A549 (cell line): Measurements from ENCODE around the gene RIIAD1. TPM values are rescaled to one million over a fixed set of nuclear protein-coding genes. Genes with fewer than 3 reads are reported as not detected.

Source experiments
- ATAC-seq, 2 experiments: fragments of 200-7000 bp in 1 of 2; fragments of >200 bp in 1 of 2; cut with Nextera tagmentation in 1 of 2; cut with Tn5 transposase in 1 of 2; 3 replicates each; pipeline versions ENCODE4 v1.8.0 to v1.9.1; 2018 to 2020; ENCODE audit warnings: mild to moderate bottlenecking in 1 of 2, moderate library complexity in 1 of 2
- CTCF ChIA-PET: fragments of 300-600 bp; sonication (Branson Sonifier 250); formaldehyde crosslinking; extraction: SDS; loops from one replicate; lab custom pipeline; 2021; ENCODE audit warnings: antibody characterized with exemption, inconsistent platforms; lab: Yijun Ruan, JAX
- POLR2A ChIA-PET: fragments of 350-600 bp; formaldehyde crosslinking; extraction: SDS; loops from one replicate; lab custom pipeline; 2021; ENCODE audit warnings: antibody characterized with exemption, inconsistent platforms; lab: Yijun Ruan, JAX
- DNase-seq, 2 experiments: peaks; one replicate each; pipeline versions ENCODE4 v3.0.0 to v3.0.0-alpha.2; 2011 to 2016; ENCODE audit warnings: low read depth in 1 of 2, low spot score in 1 of 2
- FAIRE-seq: peaks from 2 replicates; lab custom pipeline; 2011; peaks lifted over from hg19 to GRCh38; lab: Jason Lieb, UNC
- H3K27ac ChIP-seq, 2 experiments: fragments of >200 bp; sonication (Bioruptor Twin); formaldehyde crosslinking; 3 replicates each; pipeline ENCODE4 v1.5.1; 2016 to 2017
- H3K4me1 ChIP-seq: fragments of >200 bp; sonication (Bioruptor Twin); formaldehyde crosslinking; 3 replicates; pipeline ENCODE4 v1.6.1; 2016
- H3K4me2 ChIP-seq: fragments of >200 bp; sonication (Bioruptor Twin); formaldehyde crosslinking; 3 replicates; pipeline ENCODE4 v1.6.1; 2016
- H3K4me3 ChIP-seq: fragments of >200 bp; sonication (Bioruptor Twin); formaldehyde crosslinking; 3 replicates; pipeline ENCODE4 v1.5.1; 2016
- H3K9me3 ChIP-seq: fragments of >200 bp; sonication (Bioruptor Twin); formaldehyde crosslinking; 3 replicates; pipeline ENCODE4 v1.6.1; 2016
- CHD4 ChIP-seq: fragments of 200-600 bp; sonication (generic); IDR thresholded peaks from 2 replicates; pipeline ENCODE4 v1.6.1; 2016; ENCODE audit warnings: antibody characterized with exemption, mild to moderate bottlenecking, borderline replicate concordance
- EHF ChIP-seq: fragments of 250-450 bp; sonication (Bioruptor Pico); IDR thresholded peaks from 2 replicates; pipeline ENCODE4 v1.5.0; 2020; ENCODE audit warnings: mild to moderate bottlenecking
- ESRRA ChIP-seq: fragments of 150-350 bp; IDR thresholded peaks from 2 replicates; pipeline ENCODE4 v1.6.1; 2014; ENCODE audit warnings: mild to moderate bottlenecking, low read length, borderline replicate concordance
- FOSL2 ChIP-seq, 2 experiments: fragments of 450-650 bp in 1 of 2; fragments of >200 bp in 1 of 2; sonication (Bioruptor Twin) in 1 of 2; formaldehyde crosslinking; IDR thresholded peaks; 2 replicates each; pipeline versions ENCODE4 v1.5.0 to v1.6.1; 2016 to 2020; ENCODE audit warnings: mild to moderate bottlenecking in 1 of 2, moderate library complexity in 1 of 2
- HDAC2 ChIP-seq: fragments of 200-600 bp; sonication (generic); IDR thresholded peaks from 2 replicates; pipeline ENCODE4 v1.6.1; 2016
- HOXA7 ChIP-seq: fragments of 250-450 bp; sonication (Bioruptor Pico); IDR thresholded peaks from 2 replicates; pipeline ENCODE4 v1.5.0; 2020; ENCODE audit warnings: mild to moderate bottlenecking, moderate library complexity
- HOXB13 ChIP-seq: fragments of 250-450 bp; sonication (Bioruptor Pico); IDR thresholded peaks from 2 replicates; pipeline ENCODE4 v1.5.0; 2020; ENCODE audit warnings: low read depth, mild to moderate bottlenecking, moderate library complexity
- HOXB5 ChIP-seq: fragments of 250-450 bp; sonication (Bioruptor Pico); IDR thresholded peaks from 2 replicates; pipeline ENCODE4 v1.5.0; 2020; ENCODE audit warnings: mild to moderate bottlenecking, moderate library complexity
- JUNB ChIP-seq: fragments of >200 bp; sonication (Bioruptor Twin); formaldehyde crosslinking; IDR thresholded peaks from 2 replicates; pipeline ENCODE4 v1.6.1; 2016
- KDM1A ChIP-seq: fragments of 200-600 bp; sonication (generic); IDR thresholded peaks from 2 replicates; pipeline ENCODE4 v1.6.1; 2016; ENCODE audit warnings: low read depth, mild to moderate bottlenecking
- MAFK ChIP-seq: fragments of 450-650 bp; IDR thresholded peaks from 2 replicates; pipeline ENCODE4 v1.6.1; 2014; ENCODE audit not compliant: partially characterized antibody
- NFE2L2 ChIP-seq: fragments of 150-350 bp; conservative IDR thresholded peaks from 2 replicates; pipeline ENCODE4 v1.6.1; 2014; ENCODE audit warnings: low read length
- RCOR1 ChIP-seq: fragments of 150-350 bp; IDR thresholded peaks from 2 replicates; pipeline ENCODE4 v1.6.1; 2014; ENCODE audit warnings: antibody characterized with exemption, low read length, low read depth
- SMC3 ChIP-seq: fragments of >200 bp; sonication (Bioruptor Twin); formaldehyde crosslinking; IDR thresholded peaks from 3 replicates; pipeline ENCODE4 v1.6.1; 2018; ENCODE audit warnings: inconsistent platforms
- TP53 ChIP-seq: fragments of 250-450 bp; sonication (Bioruptor Pico); IDR thresholded peaks from 2 replicates; pipeline ENCODE4 v1.5.0; 2021; ENCODE audit warnings: mild to moderate bottlenecking, moderate library complexity
- ZC3H11A ChIP-seq: fragments of 450-650 bp; IDR thresholded peaks from 2 replicates; pipeline ENCODE4 v1.6.1; 2014; ENCODE audit warnings: antibody characterized with exemption, mild to moderate bottlenecking
- ZSCAN20 ChIP-seq: fragments of 250-450 bp; sonication (Bioruptor Pico); IDR thresholded peaks from 2 replicates; pipeline ENCODE4 v1.8.0; 2022; ENCODE audit warnings: mild to moderate bottlenecking, moderate library complexity
- WGBS: methylation state at CpG from one replicate; pipeline ENCODE4 v1.1.6; 2017; ENCODE audit errors: missing lambda C conversion rate; 5-methylcytosine and 5-hydroxymethylcytosine counted together
- polyA plus RNA-seq, 4 experiments: library from polyadenylated mRNA; depleted of rRNA in 3 of 4; stranded (reverse); fragments of >200 nt; fragmentation: RNase III in 1 of 4; extraction: RNeasy Plus Mini Kit Qiagen cat#74134 plus additional on column Dnase treatment in 1 of 4; gene quantifications; 2 replicates in 3 of 4; 3 replicates in 1 of 4; pipeline ENCODE4 v1.2.3, GENCODE V29; 2011 to 2017
- TF ChIP-seq, protein P1 (sequence below): fragments of 200-600 bp; sonication (generic); IDR thresholded peaks from 2 replicates; pipeline ENCODE4 v1.6.1; 2016; ENCODE audit warnings: antibody characterized with exemption, mild to moderate bottlenecking, moderate library complexity
- TF ChIP-seq, protein P2 (sequence below): fragments of >200 bp; sonication (Bioruptor Twin); formaldehyde crosslinking; IDR thresholded peaks from 3 replicates; pipeline ENCODE4 v1.6.1; 2016
- TF ChIP-seq, protein P3 (sequence below): fragments of 250-450 bp; sonication (Bioruptor Pico); IDR thresholded peaks from 2 replicates; pipeline ENCODE4 v1.5.0; 2021; ENCODE audit warnings: mild to moderate bottlenecking, moderate library complexity, borderline replicate concordance
- TF ChIP-seq, protein P4 (sequence below): IDR thresholded peaks from 2 replicates; pipeline ENCODE4 v1.6.1; 2012

RIIAD1 gene
- polyA plus RNA-seq, 2 of the 4 experiments (the other 2 are of a cell fraction), result not detected

DNA sequence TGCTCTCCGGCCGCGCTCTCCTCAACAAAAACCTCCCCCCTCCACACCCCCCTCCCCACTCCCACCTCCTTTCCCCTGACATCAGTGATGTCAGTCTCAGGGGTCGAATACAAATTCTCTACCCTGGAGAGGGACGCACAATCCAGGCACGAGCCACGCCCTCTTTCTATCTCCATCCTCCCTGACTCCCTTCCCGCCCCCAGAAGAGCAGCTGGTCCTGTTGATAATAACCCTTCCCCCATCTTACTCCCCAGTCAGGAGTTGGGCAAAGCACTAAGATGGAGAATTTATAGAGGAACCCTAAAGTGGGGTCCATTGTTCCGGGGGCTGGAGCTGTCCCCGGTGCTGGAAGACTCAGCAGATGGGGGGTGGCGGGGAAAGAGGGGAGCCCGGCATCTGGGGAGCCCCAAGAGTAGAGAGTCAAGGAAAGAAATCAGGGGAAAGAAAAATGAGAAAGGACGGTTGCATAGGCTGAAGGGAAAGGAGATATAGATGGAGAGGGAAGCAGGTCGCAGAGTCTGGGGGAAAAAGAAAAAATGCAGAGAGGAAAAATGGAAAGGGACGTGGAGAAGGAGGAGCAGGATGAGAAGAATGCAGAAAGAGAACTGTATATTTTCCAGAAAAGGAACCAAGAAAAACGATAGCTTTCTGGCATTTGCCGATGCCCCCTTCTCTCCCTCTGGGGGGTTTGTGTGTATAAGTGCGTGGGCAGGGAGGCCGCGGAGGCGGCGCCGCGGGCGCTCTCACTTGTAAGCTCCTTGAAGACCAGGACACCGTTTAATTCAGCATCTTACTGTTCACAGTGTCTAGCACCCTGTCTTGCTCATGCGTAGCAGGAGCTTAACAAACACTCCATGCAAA lies 4.3 kb upstream of the RIIAD1 start, which contains the start of gene CELF3:
CELF3 (minus strand) TSS at position 33 of the 861 bp plus-strand sequence. CDS start 783 bp downstream, outside the sequence.
- H3K4me1 ChIP-seq, result peaks cover 33% of the 10 kb centered on the region
- ATAC-seq, result no peak
- WGBS, result 17% methylated on average over 27 of the region's 27 CpGs
- H3K27ac ChIP-seq, result no peak within 1 kb of the TSS
- no peak for FAIRE-seq
- H3K9me3 ChIP-seq, result no peaks in the 10 kb centered on the region
- POLR2A ChIA-PET, result interaction anchor here (0.5 to 1.2 kb wide), 3 partner anchors 35 to 258 kb away, joined by 3 to 4 read pairs (median 4); no protein-coding TSS in a partner anchor
- TF ChIP-seq, protein P1, sequence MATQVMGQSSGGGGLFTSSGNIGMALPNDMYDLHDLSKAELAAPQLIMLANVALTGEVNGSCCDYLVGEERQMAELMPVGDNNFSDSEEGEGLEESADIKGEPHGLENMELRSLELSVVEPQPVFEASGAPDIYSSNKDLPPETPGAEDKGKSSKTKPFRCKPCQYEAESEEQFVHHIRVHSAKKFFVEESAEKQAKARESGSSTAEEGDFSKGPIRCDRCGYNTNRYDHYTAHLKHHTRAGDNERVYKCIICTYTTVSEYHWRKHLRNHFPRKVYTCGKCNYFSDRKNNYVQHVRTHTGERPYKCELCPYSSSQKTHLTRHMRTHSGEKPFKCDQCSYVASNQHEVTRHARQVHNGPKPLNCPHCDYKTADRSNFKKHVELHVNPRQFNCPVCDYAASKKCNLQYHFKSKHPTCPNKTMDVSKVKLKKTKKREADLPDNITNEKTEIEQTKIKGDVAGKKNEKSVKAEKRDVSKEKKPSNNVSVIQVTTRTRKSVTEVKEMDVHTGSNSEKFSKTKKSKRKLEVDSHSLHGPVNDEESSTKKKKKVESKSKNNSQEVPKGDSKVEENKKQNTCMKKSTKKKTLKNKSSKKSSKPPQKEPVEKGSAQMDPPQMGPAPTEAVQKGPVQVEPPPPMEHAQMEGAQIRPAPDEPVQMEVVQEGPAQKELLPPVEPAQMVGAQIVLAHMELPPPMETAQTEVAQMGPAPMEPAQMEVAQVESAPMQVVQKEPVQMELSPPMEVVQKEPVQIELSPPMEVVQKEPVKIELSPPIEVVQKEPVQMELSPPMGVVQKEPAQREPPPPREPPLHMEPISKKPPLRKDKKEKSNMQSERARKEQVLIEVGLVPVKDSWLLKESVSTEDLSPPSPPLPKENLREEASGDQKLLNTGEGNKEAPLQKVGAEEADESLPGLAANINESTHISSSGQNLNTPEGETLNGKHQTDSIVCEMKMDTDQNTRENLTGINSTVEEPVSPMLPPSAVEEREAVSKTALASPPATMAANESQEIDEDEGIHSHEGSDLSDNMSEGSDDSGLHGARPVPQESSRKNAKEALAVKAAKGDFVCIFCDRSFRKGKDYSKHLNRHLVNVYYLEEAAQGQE, result peak; percentile 92
- no peak for TF ChIP-seq RCOR1
- peak within 1 kb of the TSS; percentile 50 for H3K4me2 ChIP-seq
- CTCF ChIA-PET, result interaction anchor here (0.8 to 2.4 kb wide), 8 partner anchors 11 to 273 kb away, joined by 3 to 12 read pairs (median 6); no protein-coding TSS in a partner anchor
- DNase-seq, result peak in 1 of 2 experiments; percentile 18
- H3K4me3 ChIP-seq, result 0 out of 3 replicates have a peak within 1 kb of the TSS, but pooled peaks have one; percentile 18

DNA sequence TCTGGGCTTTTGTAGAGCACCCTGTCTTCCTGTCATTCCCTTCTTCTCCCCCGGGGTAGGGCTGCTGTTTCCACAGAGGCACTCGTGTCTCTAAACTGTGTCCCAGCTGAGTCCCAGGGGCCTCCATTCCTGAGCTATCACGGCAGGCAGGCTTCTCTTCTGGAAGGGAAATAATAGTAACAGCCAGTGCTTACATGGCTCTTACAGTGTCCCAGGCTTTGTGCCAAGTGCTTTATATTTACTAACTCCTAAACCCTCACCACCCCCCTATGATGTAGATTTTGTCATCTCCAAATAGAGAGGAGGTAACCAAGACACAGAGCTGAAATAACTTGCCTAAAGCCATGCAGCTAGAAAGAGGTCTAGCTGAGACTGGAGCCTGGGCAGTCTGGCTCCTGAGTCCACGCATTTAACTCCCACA lies 3.3 kb upstream of the RIIAD1 start:
- ChIA-PET POLR2A (interaction anchor here (0.6 to 1.2 kb wide), 3 partner anchors 98 to 259 kb away, joined by 3 to 4 read pairs (median 4); no protein-coding TSS in a partner anchor), CTCF (interaction anchor here (0.8 to 1.9 kb wide), 4 partner anchors 16 to 124 kb away, joined by 3 to 10 read pairs (median 6); no protein-coding TSS in a partner anchor)
- no peak for ATAC-seq
- H3K9me3 ChIP-seq, result no peaks in the 10 kb centered on the region
- no peak overlapping the region for H3K27ac ChIP-seq
- FAIRE-seq, result no peak
- TF ChIP-seq JUNB (no peak), SMC3 (no peak), MAFK (no peak), HDAC2 (no peak), ESRRA (no peak), ZC3H11A (no peak), CHD4 (no peak), EHF (no peak)
- TF ChIP-seq, protein P2, sequence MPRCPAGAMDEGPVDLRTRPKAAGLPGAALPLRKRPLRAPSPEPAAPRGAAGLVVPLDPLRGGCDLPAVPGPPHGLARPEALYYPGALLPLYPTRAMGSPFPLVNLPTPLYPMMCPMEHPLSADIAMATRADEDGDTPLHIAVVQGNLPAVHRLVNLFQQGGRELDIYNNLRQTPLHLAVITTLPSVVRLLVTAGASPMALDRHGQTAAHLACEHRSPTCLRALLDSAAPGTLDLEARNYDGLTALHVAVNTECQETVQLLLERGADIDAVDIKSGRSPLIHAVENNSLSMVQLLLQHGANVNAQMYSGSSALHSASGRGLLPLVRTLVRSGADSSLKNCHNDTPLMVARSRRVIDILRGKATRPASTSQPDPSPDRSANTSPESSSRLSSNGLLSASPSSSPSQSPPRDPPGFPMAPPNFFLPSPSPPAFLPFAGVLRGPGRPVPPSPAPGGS, result no peak
- TF ChIP-seq, protein P3, sequence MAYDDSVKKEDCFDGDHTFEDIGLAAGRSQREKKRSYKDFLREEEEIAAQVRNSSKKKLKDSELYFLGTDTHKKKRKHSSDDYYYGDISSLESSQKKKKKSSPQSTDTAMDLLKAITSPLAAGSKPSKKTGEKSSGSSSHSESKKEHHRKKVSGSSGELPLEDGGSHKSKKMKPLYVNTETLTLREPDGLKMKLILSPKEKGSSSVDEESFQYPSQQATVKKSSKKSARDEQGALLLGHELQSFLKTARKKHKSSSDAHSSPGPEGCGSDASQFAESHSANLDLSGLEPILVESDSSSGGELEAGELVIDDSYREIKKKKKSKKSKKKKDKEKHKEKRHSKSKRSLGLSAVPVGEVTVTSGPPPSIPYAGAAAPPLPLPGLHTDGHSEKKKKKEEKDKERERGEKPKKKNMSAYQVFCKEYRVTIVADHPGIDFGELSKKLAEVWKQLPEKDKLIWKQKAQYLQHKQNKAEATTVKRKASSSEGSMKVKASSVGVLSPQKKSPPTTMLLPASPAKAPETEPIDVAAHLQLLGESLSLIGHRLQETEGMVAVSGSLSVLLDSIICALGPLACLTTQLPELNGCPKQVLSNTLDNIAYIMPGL (CRISPR knock-in tag), result no peak
- DNase-seq, result no peak
- no peak overlapping the region for H3K4me2 ChIP-seq
- no peak overlapping the region for H3K4me3 ChIP-seq
- 24% methylated on average over 4 of the region's 4 CpGs for WGBS
- H3K4me1 ChIP-seq, result peaks cover 26% of the 10 kb centered on the region

DNA sequence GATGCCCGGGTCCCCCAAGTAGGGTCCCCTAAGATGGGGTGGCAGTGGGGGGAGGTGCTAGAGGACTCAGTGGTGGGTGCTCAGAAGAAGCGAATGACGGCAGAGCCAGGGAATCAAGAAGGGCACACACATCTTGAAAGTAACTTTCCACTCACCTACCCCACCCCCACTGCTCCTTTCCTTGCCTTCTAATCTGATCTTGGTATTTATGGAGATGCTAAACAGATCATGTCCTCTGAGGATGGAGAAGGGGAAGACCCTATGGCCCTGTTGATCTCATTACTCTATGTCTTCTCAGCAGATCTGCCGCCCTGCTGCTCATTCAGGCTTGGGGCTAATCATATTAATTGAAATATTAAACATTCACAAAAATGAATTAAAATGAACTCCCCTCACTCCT lies 2.7 kb upstream of the RIIAD1 start:
- FAIRE-seq, result no peak
- WGBS, result 69% methylated on average over 4 of the region's 4 CpGs
- DNase-seq, result no peak
- POLR2A ChIA-PET, result interaction anchor here (0.6 kb wide), 1 partner anchor 196 kb away, joined by 4 read pairs; no protein-coding TSS in a partner anchor
- Histone ChIP-seq H3K4me1 (peaks cover 23% of the 10 kb centered on the region; the same call in 2 of the 3 replicates), H3K4me3 (no peak overlapping the region), H3K27ac (no peak overlapping the region), H3K9me3 (no peaks in the 10 kb centered on the region)
- CTCF ChIA-PET, result interaction anchor here (0.9 to 1.9 kb wide), 2 partner anchors 16 to 26 kb away, joined by 3 to 10 read pairs; no protein-coding TSS in a partner anchor
- ATAC-seq, result no peak
- TF ChIP-seq KDM1A (no peak), HOXA7 (CRISPR knock-in tag) (no peak), NFE2L2 (no peak), MAFK (no peak), TP53 (CRISPR knock-in tag) (no peak), HOXB5 (no peak), HOXB13 (CRISPR knock-in tag) (no peak), FOSL2 (IDR thresholded peaks at IDR 0.05) (no peak), FOSL2 (CRISPR knock-in tag; IDR thresholded peaks at IDR 0.05) (no peak), ZSCAN20 (CRISPR knock-in tag) (no peak)
- TF ChIP-seq, protein P4, sequence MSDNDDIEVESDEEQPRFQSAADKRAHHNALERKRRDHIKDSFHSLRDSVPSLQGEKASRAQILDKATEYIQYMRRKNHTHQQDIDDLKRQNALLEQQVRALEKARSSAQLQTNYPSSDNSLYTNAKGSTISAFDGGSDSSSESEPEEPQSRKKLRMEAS, result no peak
- TF ChIP-seq, all 56 proteins: peak for 0
- H3K4me2 ChIP-seq, result no peak overlapping the region
